ENCODE data around the gene KIF9. TPM values are rescaled to one million over a fixed set of nuclear protein-coding genes. Genes with fewer than 3 reads are reported as not detected.
"Not testable (repeated sequence)": the region's sequence is repeated elsewhere in the genome, so short reads cannot be mapped to it uniquely, and the experiment has no call there.

Gene KIF9
- total RNA-seq, 4 donors from 2014 or later = 2.9 to 10.8 (median 8.0) TPM

DNA sequence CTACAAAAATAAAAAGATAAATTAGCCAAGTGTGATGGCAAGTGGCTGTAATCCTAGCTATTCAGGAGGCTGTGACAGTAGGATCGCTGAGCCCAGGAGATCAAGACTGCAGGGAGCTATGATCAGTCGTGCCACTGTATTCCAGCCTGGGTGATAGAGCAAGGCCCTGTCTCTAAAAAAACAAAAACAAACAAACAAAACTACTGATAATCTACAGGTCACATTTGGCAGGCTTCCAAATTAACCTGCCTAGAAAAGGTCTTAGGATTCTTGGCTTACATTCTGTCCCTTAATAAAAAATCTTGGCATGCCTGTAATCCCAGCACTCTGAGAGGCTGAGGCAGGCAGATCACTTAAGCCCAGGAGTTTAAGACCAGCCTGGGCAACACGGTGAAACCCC, 85.3 kb downstream of the KIF9 start:
- in situ Hi-C loops (cut with MboI; ENCODE audit: low sequenced_read_pairs in 4 of 4) = no loop called here
- Histone ChIP-seq H3K4me1 (no peaks in the 10 kb centered on the region), H3K4me3 (no peak overlapping the region), H3K27me3 (no peaks in the 10 kb centered on the region), H3K36me3 (no peaks in the 10 kb centered on the region), H3K9me3 (no peaks in the 10 kb centered on the region), H3K27ac (no peak overlapping the region)
- no peak for DNase-seq
- TF ChIP-seq, protein P1, sequence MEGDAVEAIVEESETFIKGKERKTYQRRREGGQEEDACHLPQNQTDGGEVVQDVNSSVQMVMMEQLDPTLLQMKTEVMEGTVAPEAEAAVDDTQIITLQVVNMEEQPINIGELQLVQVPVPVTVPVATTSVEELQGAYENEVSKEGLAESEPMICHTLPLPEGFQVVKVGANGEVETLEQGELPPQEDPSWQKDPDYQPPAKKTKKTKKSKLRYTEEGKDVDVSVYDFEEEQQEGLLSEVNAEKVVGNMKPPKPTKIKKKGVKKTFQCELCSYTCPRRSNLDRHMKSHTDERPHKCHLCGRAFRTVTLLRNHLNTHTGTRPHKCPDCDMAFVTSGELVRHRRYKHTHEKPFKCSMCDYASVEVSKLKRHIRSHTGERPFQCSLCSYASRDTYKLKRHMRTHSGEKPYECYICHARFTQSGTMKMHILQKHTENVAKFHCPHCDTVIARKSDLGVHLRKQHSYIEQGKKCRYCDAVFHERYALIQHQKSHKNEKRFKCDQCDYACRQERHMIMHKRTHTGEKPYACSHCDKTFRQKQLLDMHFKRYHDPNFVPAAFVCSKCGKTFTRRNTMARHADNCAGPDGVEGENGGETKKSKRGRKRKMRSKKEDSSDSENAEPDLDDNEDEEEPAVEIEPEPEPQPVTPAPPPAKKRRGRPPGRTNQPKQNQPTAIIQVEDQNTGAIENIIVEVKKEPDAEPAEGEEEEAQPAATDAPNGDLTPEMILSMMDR (IDR thresholded peaks at IDR 0.05 in 4 of 5, conservative IDR thresholded peaks at IDR 0.05 in 1 of 5) = no peak
- no peak for TF ChIP-seq POLR2A (IDR thresholded peaks at IDR 0.05)
- intact Hi-C loops (cut with DNase I; ENCODE audit: low total_unique reads) = no loop called here
- no peak for ATAC-seq

DNA sequence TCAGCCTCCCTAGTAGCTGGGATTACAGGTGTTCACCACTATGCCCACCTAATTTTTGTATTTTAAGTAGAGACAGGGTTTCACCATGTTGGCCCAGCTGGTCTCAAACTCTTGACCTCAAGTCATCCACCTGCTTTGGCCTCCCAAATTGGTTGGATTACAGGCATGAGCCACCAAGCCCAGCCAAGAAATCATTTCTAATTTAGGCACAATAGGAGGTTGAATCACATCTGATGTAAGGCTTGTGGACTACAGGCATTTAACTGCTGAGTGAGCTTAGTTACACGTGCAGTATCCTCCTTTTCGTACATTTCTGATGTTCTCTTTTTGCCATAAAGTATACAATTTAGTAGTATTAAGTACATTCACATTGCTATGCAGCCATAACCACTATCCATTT, 87.6 kb downstream of the KIF9 start:
- no peak for TF ChIP-seq POLR2A (IDR thresholded peaks at IDR 0.05)
- TF ChIP-seq, protein P1 (IDR thresholded peaks at IDR 0.05 in 4 of 5, conservative IDR thresholded peaks at IDR 0.05 in 1 of 5) = no peak
- Histone ChIP-seq H3K27me3 (no peaks in the 10 kb centered on the region), H3K36me3 (no peaks in the 10 kb centered on the region), H3K4me1 (no peaks in the 10 kb centered on the region), H3K4me3 (no peak overlapping the region), H3K27ac (no peak overlapping the region), H3K9me3 (no peaks in the 10 kb centered on the region)
- no peak for ATAC-seq
- intact Hi-C loops (cut with DNase I; ENCODE audit: low total_unique reads) = no loop called here
- no peak for DNase-seq
- in situ Hi-C loops (cut with MboI; ENCODE audit: low sequenced_read_pairs in 4 of 4) = no loop called here

DNA sequence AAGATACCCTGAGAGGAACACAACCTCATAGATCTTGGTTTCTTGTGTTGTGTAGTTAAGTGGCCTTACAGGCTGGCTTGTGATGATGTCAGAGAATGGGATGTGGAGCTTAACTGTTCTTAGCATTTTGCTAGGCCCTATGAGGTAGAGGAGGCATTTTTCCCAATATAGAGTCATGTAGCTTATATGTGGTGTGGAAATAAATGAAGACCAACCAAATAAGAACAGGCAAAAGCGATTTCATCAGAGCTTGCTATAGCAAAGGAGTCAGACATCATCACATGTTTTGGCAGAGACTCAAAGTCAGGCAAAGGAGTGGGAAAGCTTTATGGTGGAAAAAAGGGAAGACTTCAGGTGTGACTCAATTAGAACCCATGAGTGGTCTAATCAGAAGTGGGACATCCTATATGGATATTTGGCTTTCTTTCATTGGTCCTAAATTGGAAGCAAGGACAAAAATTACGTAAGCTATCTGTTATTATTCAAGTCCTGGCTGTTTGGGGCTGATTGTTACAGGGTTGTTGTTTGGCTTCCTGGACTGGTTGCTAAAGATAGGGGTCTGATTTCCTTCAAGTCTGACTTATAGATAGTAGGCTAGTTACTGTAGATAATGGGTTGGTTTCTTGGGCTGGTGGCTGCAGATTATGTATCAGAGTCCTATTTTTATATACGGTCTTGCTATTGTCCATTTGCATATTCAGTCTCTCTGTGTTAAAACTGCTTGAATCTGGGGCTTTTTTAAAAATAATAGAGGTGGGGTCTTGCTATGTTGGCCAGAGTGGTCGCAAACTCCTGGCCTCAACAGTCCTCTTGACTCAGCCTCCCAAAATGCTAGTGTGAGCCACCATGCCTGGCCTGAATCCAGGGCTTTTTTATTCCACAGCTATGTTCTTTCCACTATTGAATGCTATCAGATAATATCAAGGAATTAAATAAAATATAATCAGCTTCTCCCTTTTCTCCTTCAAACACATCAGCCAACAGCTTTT, 88.4 kb downstream of the KIF9 start:
- no peaks in the 10 kb centered on the region for H3K36me3 ChIP-seq
- no peak overlapping the region for H3K27ac ChIP-seq
- DNase-seq = no peak
- intact Hi-C loops (cut with DNase I; ENCODE audit: low total_unique reads) (no loop called here), in situ Hi-C loops (cut with MboI; ENCODE audit: low sequenced_read_pairs in 4 of 4) (no loop called here)
- H3K27me3 ChIP-seq = no peaks in the 10 kb centered on the region
- H3K4me3 ChIP-seq = no peak overlapping the region
- no peaks in the 10 kb centered on the region for H3K4me1 ChIP-seq
- no peaks in the 10 kb centered on the region for H3K9me3 ChIP-seq
- no peak for ATAC-seq
- TF ChIP-seq POLR2A (IDR thresholded peaks at IDR 0.05) = no peak
- TF ChIP-seq, protein P1 (IDR thresholded peaks at IDR 0.05 in 4 of 5, conservative IDR thresholded peaks at IDR 0.05 in 1 of 5) = no peak

DNA sequence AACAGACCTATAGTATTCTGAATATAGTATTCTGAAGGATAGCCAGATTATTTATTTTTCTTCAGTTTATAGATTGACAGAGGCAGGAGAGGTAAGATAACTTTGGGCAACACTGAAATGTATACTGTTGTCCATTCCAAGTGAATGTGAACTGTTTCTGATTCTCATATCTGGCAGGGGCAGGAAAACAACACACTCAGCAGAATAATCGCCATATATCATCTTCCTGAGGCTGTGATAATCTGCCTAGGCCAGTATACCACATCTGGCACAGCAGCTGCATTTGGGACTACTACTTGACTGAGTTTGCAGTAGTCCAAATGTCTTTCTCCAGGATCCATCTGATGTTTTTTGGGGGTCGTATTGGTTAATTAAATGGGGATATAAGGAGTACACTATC, 96.3 kb downstream of the KIF9 start:
- intact Hi-C loops (cut with DNase I; ENCODE audit: low total_unique reads) = no loop called here

DNA sequence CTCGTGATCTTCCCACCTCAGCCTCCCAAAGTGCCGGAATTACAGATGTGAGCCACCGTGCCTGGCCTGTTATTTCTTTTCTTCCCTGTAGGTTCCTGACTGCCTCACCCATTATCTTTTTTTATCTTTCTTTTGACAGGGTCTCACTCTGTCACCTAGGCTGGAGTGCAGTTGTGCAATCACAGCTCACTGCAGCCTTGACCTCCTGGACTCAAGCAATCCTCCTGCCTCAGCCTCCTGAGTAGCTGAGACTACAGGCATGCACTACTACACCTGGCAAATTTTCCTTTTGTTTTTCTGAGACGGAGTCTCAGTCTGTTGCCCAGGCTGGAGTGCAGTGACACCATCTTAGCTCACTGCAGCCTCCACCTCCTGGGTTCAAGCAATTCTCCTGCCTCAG, 100.9 kb downstream of the KIF9 start:
- intact Hi-C loops (cut with DNase I; ENCODE audit: low total_unique reads); H3K4me3 ChIP-seq; H3K4me1 ChIP-seq; in situ Hi-C loops (cut with MboI; ENCODE audit: low sequenced_read_pairs in 4 of 4); DNase-seq; ATAC-seq; H3K27ac ChIP-seq; H3K27me3 ChIP-seq; H3K9me3 ChIP-seq: not testable (repeated sequence)
- peaks cover 0 to 21% of the 10 kb centered on the region in 2 donors for H3K36me3 ChIP-seq

More for the DNA sequence above, 96.3 kb downstream of the KIF9 start:
- Histone ChIP-seq H3K36me3 (peaks cover 0 to 7% of the 10 kb centered on the region in 2 donors), H3K4me3 (no peak overlapping the region), H3K27ac (no peak overlapping the region), H3K9me3 (no peaks in the 10 kb centered on the region), H3K27me3 (no peaks in the 10 kb centered on the region), H3K4me1 (no peaks in the 10 kb centered on the region)
- in situ Hi-C loops (cut with MboI; ENCODE audit: low sequenced_read_pairs in 4 of 4) = no loop called here
- ATAC-seq (no peak), DNase-seq (no peak)
- TF ChIP-seq POLR2A (IDR thresholded peaks at IDR 0.05) = no peak
- TF ChIP-seq, protein P1 (IDR thresholded peaks at IDR 0.05 in 4 of 5, conservative IDR thresholded peaks at IDR 0.05 in 1 of 5) = no peak

DNA sequence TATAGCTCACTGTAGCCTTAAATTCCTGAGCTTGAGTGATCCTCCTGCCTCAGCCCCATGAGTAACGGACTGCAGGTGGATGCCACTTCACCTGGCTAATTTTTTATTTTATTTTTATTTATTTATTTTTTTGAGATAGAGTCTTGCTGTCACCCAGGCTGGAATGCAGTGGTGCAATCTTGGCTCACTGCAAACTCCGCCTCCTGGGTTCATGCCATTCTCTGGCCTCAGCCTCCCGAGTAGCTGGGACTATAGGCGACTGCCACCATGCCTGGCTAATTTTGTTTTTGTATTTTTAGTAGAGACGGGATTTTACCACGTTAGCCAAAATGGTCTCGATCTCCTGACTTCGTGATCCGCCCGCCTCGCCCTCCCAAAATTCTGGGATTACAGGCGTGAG, 102.6 kb downstream of the KIF9 start:
- H3K27ac ChIP-seq; H3K27me3 ChIP-seq; H3K4me3 ChIP-seq; H3K9me3 ChIP-seq; DNase-seq; intact Hi-C loops (cut with DNase I; ENCODE audit: low total_unique reads); ATAC-seq; in situ Hi-C loops (cut with MboI; ENCODE audit: low sequenced_read_pairs in 4 of 4); H3K4me1 ChIP-seq: not testable (repeated sequence)
- H3K36me3 ChIP-seq = peaks cover 0 to 21% of the 10 kb centered on the region in 2 donors
